A549 (cell line): ENCODE measurements around the gene ZNF37A. TPM values are rescaled to one million over a fixed set of nuclear protein-coding genes. Genes with fewer than 3 reads are reported as not detected.
"Not testable (repeated sequence)": the region's sequence is repeated elsewhere in the genome, so short reads cannot be mapped to it uniquely, and the experiment has no call there.

Experiments used
- ATAC-seq, 2 experiments: fragments of 200-7000 bp in 1 of 2; fragments of >200 bp in 1 of 2; cut with Nextera tagmentation in 1 of 2; cut with Tn5 transposase in 1 of 2; 3 replicates each; pipeline versions ENCODE4 v1.8.0 to v1.9.1; 2018 to 2020; ENCODE audit warnings: mild to moderate bottlenecking in 1 of 2, moderate library complexity in 1 of 2
- CTCF ChIA-PET: fragments of 300-600 bp; sonication (Branson Sonifier 250); formaldehyde crosslinking; extraction: SDS; loops from one replicate; lab custom pipeline; 2021; ENCODE audit warnings: antibody characterized with exemption, inconsistent platforms; lab: Yijun Ruan, JAX
- POLR2A ChIA-PET: fragments of 350-600 bp; formaldehyde crosslinking; extraction: SDS; loops from one replicate; lab custom pipeline; 2021; ENCODE audit warnings: antibody characterized with exemption, inconsistent platforms; lab: Yijun Ruan, JAX
- DNase-seq, 2 experiments: peaks; one replicate each; pipeline versions ENCODE4 v3.0.0 to v3.0.0-alpha.2; 2011 to 2016; ENCODE audit warnings: low read depth in 1 of 2, low spot score in 1 of 2
- FAIRE-seq: peaks from 2 replicates; lab custom pipeline; 2011; peaks lifted over from hg19 to GRCh38; lab: Jason Lieb, UNC
- H3K27ac ChIP-seq, 2 experiments: fragments of >200 bp; sonication (Bioruptor Twin); formaldehyde crosslinking; 3 replicates each; pipeline ENCODE4 v1.5.1; 2016 to 2017
- H3K4me1 ChIP-seq: fragments of >200 bp; sonication (Bioruptor Twin); formaldehyde crosslinking; 3 replicates; pipeline ENCODE4 v1.6.1; 2016
- H3K4me2 ChIP-seq: fragments of >200 bp; sonication (Bioruptor Twin); formaldehyde crosslinking; 3 replicates; pipeline ENCODE4 v1.6.1; 2016
- H3K4me3 ChIP-seq: fragments of >200 bp; sonication (Bioruptor Twin); formaldehyde crosslinking; 3 replicates; pipeline ENCODE4 v1.5.1; 2016
- H3K9me3 ChIP-seq: fragments of >200 bp; sonication (Bioruptor Twin); formaldehyde crosslinking; 3 replicates; pipeline ENCODE4 v1.6.1; 2016
- CBX2 ChIP-seq: fragments of 200-600 bp; sonication (generic); IDR thresholded peaks from 2 replicates; pipeline ENCODE4 v1.6.1; 2016; ENCODE audit warnings: low read depth, mild to moderate bottlenecking, borderline replicate concordance
- E2F6 ChIP-seq: IDR thresholded peaks from 2 replicates; pipeline ENCODE4 v1.6.1; 2012; ENCODE audit warnings: low read depth, borderline replicate concordance
- EHMT2 ChIP-seq: fragments of 200-600 bp; sonication (generic); IDR thresholded peaks from 2 replicates; pipeline ENCODE4 v1.6.1; 2016; ENCODE audit warnings: antibody characterized with exemption, low read depth, mild to moderate bottlenecking, moderate library complexity
- EP300 ChIP-seq, 2 experiments: fragments of >200 bp; sonication (Bioruptor Twin); formaldehyde crosslinking; IDR thresholded peaks; 2 replicates in 1 of 2; 3 replicates in 1 of 2; pipeline ENCODE4 v1.6.1; 2016 to 2017
- ESRRA ChIP-seq: fragments of 150-350 bp; IDR thresholded peaks from 2 replicates; pipeline ENCODE4 v1.6.1; 2014; ENCODE audit warnings: mild to moderate bottlenecking, low read length, borderline replicate concordance
- GATA3 ChIP-seq: IDR thresholded peaks from 2 replicates; pipeline ENCODE4 v1.6.1; 2012; ENCODE audit warnings: borderline replicate concordance
- HDAC2 ChIP-seq: fragments of 200-600 bp; sonication (generic); IDR thresholded peaks from 2 replicates; pipeline ENCODE4 v1.6.1; 2016
- HMGXB4 ChIP-seq: fragments of 250-450 bp; sonication (Bioruptor Pico); IDR thresholded peaks from 2 replicates; pipeline ENCODE4 v1.5.0; 2021; ENCODE audit warnings: mild to moderate bottlenecking, moderate library complexity, borderline replicate concordance
- HOXA7 ChIP-seq: fragments of 250-450 bp; sonication (Bioruptor Pico); IDR thresholded peaks from 2 replicates; pipeline ENCODE4 v1.5.0; 2020; ENCODE audit warnings: mild to moderate bottlenecking, moderate library complexity
- JUN ChIP-seq, 2 experiments: fragments of >200 bp; sonication (Bioruptor Twin); formaldehyde crosslinking; IDR thresholded peaks; 2 replicates in 1 of 2; 3 replicates in 1 of 2; pipeline ENCODE4 v1.6.1; 2016 to 2017
- KDM5A ChIP-seq: fragments of 200-600 bp; sonication (generic); IDR thresholded peaks from 2 replicates; pipeline ENCODE4 v1.6.1; 2016; ENCODE audit warnings: antibody characterized with exemption, mild to moderate bottlenecking
- MYC ChIP-seq: IDR thresholded peaks from 2 replicates; pipeline ENCODE4 v1.6.1; 2012; ENCODE audit warnings: mild to moderate bottlenecking, inconsistent platforms, low read length, improper control_type of control experiment, borderline replicate concordance
- NFE2L2 ChIP-seq: fragments of 150-350 bp; conservative IDR thresholded peaks from 2 replicates; pipeline ENCODE4 v1.6.1; 2014; ENCODE audit warnings: low read length
- NR3C1 ChIP-seq: fragments of >200 bp; sonication (Bioruptor Twin); formaldehyde crosslinking; IDR thresholded peaks from 3 replicates; pipeline ENCODE4 v1.6.1; 2017
- SMC3 ChIP-seq: fragments of >200 bp; sonication (Bioruptor Twin); formaldehyde crosslinking; IDR thresholded peaks from 3 replicates; pipeline ENCODE4 v1.6.1; 2018; ENCODE audit warnings: inconsistent platforms
- TFCP2L1 ChIP-seq: fragments of 250-450 bp; sonication (Bioruptor Pico); IDR thresholded peaks from 2 replicates; pipeline ENCODE4 v1.5.0; 2021; ENCODE audit warnings: mild to moderate bottlenecking
- ZC3H11A ChIP-seq: fragments of 450-650 bp; IDR thresholded peaks from 2 replicates; pipeline ENCODE4 v1.6.1; 2014; ENCODE audit warnings: antibody characterized with exemption, mild to moderate bottlenecking
- ZFP36 ChIP-seq: fragments of 450-650 bp; IDR thresholded peaks from 2 replicates; pipeline ENCODE4 v1.6.1; 2014; ENCODE audit warnings: borderline replicate concordance; ENCODE audit not compliant: partially characterized antibody
- ZNF302 ChIP-seq: fragments of 250-450 bp; sonication (Bioruptor Pico); IDR thresholded peaks from 2 replicates; pipeline ENCODE4 v1.9.0; 2021; ENCODE audit warnings: inconsistent platforms, mild to moderate bottlenecking, moderate library complexity
- WGBS: methylation state at CpG from one replicate; pipeline ENCODE4 v1.1.6; 2017; ENCODE audit errors: missing lambda C conversion rate; 5-methylcytosine and 5-hydroxymethylcytosine counted together
- polyA plus RNA-seq, 4 experiments: library from polyadenylated mRNA; depleted of rRNA in 3 of 4; stranded (reverse); fragments of >200 nt; fragmentation: RNase III in 1 of 4; extraction: RNeasy Plus Mini Kit Qiagen cat#74134 plus additional on column Dnase treatment in 1 of 4; gene quantifications; 2 replicates in 3 of 4; 3 replicates in 1 of 4; pipeline ENCODE4 v1.2.3, GENCODE V29; 2011 to 2017

Gene ZNF37A
- polyA plus RNA-seq, 2 of the 4 experiments (the other 2 are of a cell fraction) = 7.3 to 14.1 TPM

- POLR2A ChIA-PET = no interaction called here
- 87% methylated on average over 1 of the region's 1 CpG for WGBS
- Histone ChIP-seq H3K4me3 (no peak overlapping the region), H3K9me3 (peaks cover 77% of the 10 kb centered on the region), H3K27ac (no peak overlapping the region), H3K4me2 (no peak overlapping the region), H3K4me1 (no peaks in the 10 kb centered on the region)
- no peak for TF ChIP-seq NFE2L2
- TF ChIP-seq JUN (IDR thresholded peaks at IDR 0.05) = no peak
- TF ChIP-seq MYC = no peak
- TF ChIP-seq ZC3H11A = no peak
- no peak for TF ChIP-seq EP300 (IDR thresholded peaks at IDR 0.05)
- CTCF ChIA-PET = no interaction called here
- DNase-seq = no peak
- no peak for ATAC-seq
- FAIRE-seq = no peak
Observed at GRCh38 chr10:38047666-38048065, 46.5 kb upstream of the ZNF37A start.

- whole genome bisulfite sequencing = 90% methylated on average over 1 of the region's 1 CpG
- ChIA-PET CTCF (no interaction called here), POLR2A (no interaction called here)
- no peak overlapping the region for H3K4me3 ChIP-seq
- no peak overlapping the region for H3K27ac ChIP-seq
- TF ChIP-seq SMC3 = no peak
- no peak for TF ChIP-seq ZNF302 (CRISPR knock-in tag)
- no peak for TF ChIP-seq KDM5A
- no peak for TF ChIP-seq NR3C1
- TF ChIP-seq TFCP2L1 (CRISPR knock-in tag) = no peak
- TF ChIP-seq ESRRA = no peak
- no peaks in the 10 kb centered on the region for H3K4me1 ChIP-seq
- FAIRE-seq (no peak), ATAC-seq (no peak), DNase-seq (no peak)
- no peak overlapping the region for H3K4me2 ChIP-seq
- H3K9me3 ChIP-seq = peaks cover 85% of the 10 kb centered on the region
Observed at GRCh38 chr10:38050212-38050611, 43.9 kb upstream of the ZNF37A start.

GRCh38 chr10:38054361-38054797 lies 39.8 kb upstream of the ZNF37A start:
- H3K4me2 ChIP-seq = no peak overlapping the region
- no peak for TF ChIP-seq HDAC2
- no peak for TF ChIP-seq EHMT2
- TF ChIP-seq ZNF302 (CRISPR knock-in tag) = no peak
- TF ChIP-seq GATA3 = no peak
- no peak for TF ChIP-seq CBX2
- no peak for TF ChIP-seq EP300 (IDR thresholded peaks at IDR 0.05)
- no peak for TF ChIP-seq E2F6
- TF ChIP-seq ZFP36 = no peak
- TF ChIP-seq HMGXB4 = no peak
- TF ChIP-seq ZC3H11A = no peak
- TF ChIP-seq HOXA7 (CRISPR knock-in tag) = no peak
- POLR2A ChIA-PET = no interaction called here
- DNase-seq = no peak
- CTCF ChIA-PET = no interaction called here
- peaks cover 90% of the 10 kb centered on the region for H3K9me3 ChIP-seq
- no peaks in the 10 kb centered on the region for H3K4me1 ChIP-seq
- no peak overlapping the region for H3K4me3 ChIP-seq
- FAIRE-seq = peak; percentile 74
- no peak for ATAC-seq
- no peak overlapping the region for H3K27ac ChIP-seq

- H3K27ac ChIP-seq, H3K4me1 ChIP-seq, FAIRE-seq, H3K4me2 ChIP-seq, ATAC-seq, CTCF ChIA-PET, H3K4me3 ChIP-seq, POLR2A ChIA-PET: not testable (repeated sequence)
- 89% methylated on average over 5 of the region's 5 CpGs for WGBS
- DNase-seq = peak in 1 of 2 experiments; percentile 40
- peaks cover 93% of the 10 kb centered on the region for H3K9me3 ChIP-seq
Observed at GRCh38 chr10:38055274-38055894, 38.8 kb upstream of the ZNF37A start.

DNA sequence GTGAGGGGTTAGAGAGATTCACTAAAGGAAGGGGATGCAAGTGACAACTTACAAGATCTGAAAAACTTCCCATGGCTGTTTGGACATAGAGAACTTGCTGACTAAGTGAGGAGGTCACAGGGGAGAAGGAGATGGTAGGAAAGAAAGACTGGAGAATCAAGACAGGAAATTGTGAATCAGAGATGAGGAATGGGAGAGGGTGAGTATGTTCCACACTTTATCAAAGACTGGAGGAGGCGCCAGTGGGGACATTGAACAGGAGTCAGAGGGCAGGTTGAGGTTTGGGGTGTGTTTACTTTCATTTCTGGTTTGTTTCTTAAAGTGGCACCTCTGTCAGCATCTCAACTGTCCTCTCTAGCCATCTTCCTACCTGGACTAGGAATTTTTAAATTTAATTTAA lies 24.5 kb upstream of the ZNF37A start:
- H3K4me1 ChIP-seq, ATAC-seq, CTCF ChIA-PET, H3K27ac ChIP-seq, H3K4me2 ChIP-seq, DNase-seq, H3K4me3 ChIP-seq, FAIRE-seq, POLR2A ChIA-PET: not testable (repeated sequence)
- 16% methylated on average over 1 of the region's 1 CpG for WGBS
- H3K9me3 ChIP-seq = peaks cover 27% of the 10 kb centered on the region
